Measurements from ENCODE around the gene ZBTB7C.

ZBTB7C gene

DNA sequence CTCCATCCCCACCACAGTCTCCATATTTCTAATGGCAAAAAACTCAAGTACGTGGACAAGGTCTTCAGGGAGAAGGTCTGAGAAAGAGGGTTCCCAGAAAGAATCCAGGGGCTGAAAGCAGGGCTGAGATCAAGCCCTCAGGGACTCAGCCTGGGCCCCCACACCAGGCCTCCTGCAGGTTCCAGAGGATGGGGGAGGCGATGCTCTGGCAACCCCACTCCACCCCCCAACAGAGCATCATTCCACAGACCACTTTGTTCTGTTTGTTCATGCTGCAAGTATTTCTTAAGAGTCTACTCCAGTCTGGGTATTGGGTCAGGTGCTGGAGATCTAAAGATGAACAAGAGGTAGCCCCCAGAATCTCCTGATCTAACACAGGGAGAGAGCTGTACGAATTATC lies 32.2 kb downstream of the ZBTB7C start:
- no peak for DNase-seq (ENCODE audit: low spot score in 2 of 2)
- no peaks in the 10 kb centered on the region for H3K4me1 Mint-ChIP-seq
- no peak for ATAC-seq
- no peaks in the 10 kb centered on the region for H3K36me3 Mint-ChIP-seq
- no peaks in the 10 kb centered on the region for H3K9me3 Mint-ChIP-seq
- H3K4me3 Mint-ChIP-seq = no peak overlapping the region
- no peak overlapping the region for H3K27ac Mint-ChIP-seq

GRCh38 chr18:48376406-48376805 lies 32.8 kb downstream of the ZBTB7C start:
- Mint-ChIP-seq H3K4me1 (no peaks in the 10 kb centered on the region), H3K9me3 (no peaks in the 10 kb centered on the region), H3K27ac (no peak overlapping the region), H3K4me3 (no peak overlapping the region), H3K36me3 (no peaks in the 10 kb centered on the region)
- ATAC-seq (no peak), DNase-seq (ENCODE audit: low spot score in 2 of 2) (no peak)

- no peak for DNase-seq (ENCODE audit: low spot score in 2 of 2)
- no peak for ATAC-seq
- Mint-ChIP-seq H3K36me3 (no peaks in the 10 kb centered on the region), H3K27ac (no peak overlapping the region), H3K4me3 (no peak overlapping the region), H3K9me3 (no peaks in the 10 kb centered on the region), H3K4me1 (no peaks in the 10 kb centered on the region)
These were observed 33.9 kb downstream of the ZBTB7C start for GRCh38 chr18:48375150-48375800.

DNA sequence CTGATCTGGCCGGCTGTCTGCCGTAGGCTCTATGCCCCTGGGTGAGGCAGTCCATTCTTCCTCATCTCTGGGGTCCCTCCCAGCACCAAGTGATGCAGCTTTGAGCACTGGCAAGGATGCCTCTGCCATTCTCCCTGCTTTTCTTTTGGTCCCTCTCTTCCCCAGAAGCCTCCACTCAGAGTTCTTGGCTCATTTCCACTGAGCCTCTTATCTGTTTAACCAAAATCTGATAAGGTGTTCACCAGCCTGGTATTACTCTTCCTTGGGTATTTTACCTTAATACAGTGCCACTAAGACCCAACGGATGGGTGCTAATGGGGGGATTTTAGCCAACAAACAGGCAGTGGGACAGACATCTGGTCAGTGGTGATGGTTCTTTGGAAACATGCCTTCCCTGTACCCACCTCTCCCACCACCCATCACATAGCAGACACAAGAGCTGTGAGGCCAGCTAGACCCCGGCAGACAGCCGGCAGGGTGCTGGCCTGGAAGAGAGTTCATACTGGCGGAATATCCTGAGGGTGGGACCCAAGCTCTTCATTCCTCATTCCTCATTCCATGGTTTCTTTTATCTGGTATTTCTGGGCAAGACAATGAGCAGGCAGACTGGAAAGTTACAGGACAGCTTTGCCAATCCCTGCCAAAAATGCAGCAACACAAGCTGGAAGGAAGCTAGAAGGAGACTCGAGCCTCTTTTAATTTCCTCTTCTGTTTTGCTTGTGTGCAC lies 34.6 kb downstream of the ZBTB7C start:
- Mint-ChIP-seq H3K4me3 (no peak overlapping the region), H3K27ac (no peak overlapping the region), H3K4me1 (no peaks in the 10 kb centered on the region), H3K9me3 (no peaks in the 10 kb centered on the region), H3K36me3 (no peaks in the 10 kb centered on the region)
- no peak for DNase-seq (ENCODE audit: low spot score in 2 of 2)
- ATAC-seq = no peak

- H3K36me3 Mint-ChIP-seq = no peaks in the 10 kb centered on the region
- ATAC-seq (no peak), DNase-seq (ENCODE audit: low spot score in 2 of 2) (no peak)
- H3K4me3 Mint-ChIP-seq = no peak overlapping the region
- no peaks in the 10 kb centered on the region for H3K9me3 Mint-ChIP-seq
- no peaks in the 10 kb centered on the region for H3K4me1 Mint-ChIP-seq
- H3K27ac Mint-ChIP-seq = no peak overlapping the region
These were observed 37.2 kb downstream of the ZBTB7C start for GRCh38 chr18:48371854-48372602.

DNA sequence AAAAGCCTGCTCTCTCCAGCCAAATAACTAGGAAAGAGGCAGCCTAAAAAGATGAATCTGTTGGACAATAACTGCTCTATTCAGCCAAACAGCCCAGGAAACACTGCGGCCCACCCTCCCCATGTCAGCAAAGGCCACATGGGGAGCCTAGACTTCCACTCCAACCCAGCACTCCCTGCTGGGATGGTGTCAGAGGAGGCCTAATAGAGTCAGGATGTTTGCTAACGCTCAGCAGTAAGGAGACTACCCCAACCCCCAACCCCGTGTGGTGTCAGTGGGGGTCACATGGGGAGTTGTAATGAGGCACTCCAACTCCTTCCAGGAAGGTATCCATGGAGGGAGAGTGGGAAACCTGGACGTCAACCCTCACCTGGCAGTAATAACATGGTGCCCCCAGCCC lies 41.6 kb downstream of the ZBTB7C start:
- no peak for DNase-seq (ENCODE audit: low spot score in 2 of 2)
- no peaks in the 10 kb centered on the region for H3K36me3 Mint-ChIP-seq
- H3K4me1 Mint-ChIP-seq = no peaks in the 10 kb centered on the region
- no peak overlapping the region for H3K27ac Mint-ChIP-seq
- no peak overlapping the region for H3K4me3 Mint-ChIP-seq
- ATAC-seq = no peak
- H3K9me3 Mint-ChIP-seq = peaks cover 3% of the 10 kb centered on the region

DNA sequence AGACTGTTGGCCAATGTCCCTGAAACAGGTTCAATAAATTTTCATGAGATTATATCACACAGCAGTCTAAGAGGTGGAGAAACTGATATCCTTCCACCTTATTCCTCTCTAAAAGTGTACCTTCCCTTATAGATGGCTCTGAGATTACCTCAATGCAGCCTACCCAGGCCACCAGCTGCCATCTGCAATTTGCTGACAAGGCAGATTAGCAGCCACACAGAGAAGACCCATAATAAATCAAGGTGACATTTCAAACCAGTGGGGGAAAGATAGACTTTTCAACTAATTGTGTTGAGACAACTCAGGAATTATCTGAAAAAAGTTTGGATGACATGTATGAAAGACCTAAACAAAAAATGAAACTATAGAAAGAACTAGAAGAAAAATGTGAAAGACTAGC lies 43.2 kb downstream of the ZBTB7C start:
- DNase-seq (ENCODE audit: low spot score in 2 of 2) (no peak), ATAC-seq (no peak)
- Mint-ChIP-seq H3K27ac (no peak overlapping the region), H3K36me3 (no peaks in the 10 kb centered on the region), H3K9me3 (peaks cover 3% of the 10 kb centered on the region), H3K4me1 (no peaks in the 10 kb centered on the region), H3K4me3 (no peak overlapping the region)

- Mint-ChIP-seq H3K9me3 (peaks cover 3% of the 10 kb centered on the region), H3K27ac (no peak overlapping the region), H3K4me3 (no peak overlapping the region), H3K4me1 (no peaks in the 10 kb centered on the region), H3K36me3 (no peaks in the 10 kb centered on the region)
- DNase-seq (ENCODE audit: low spot score in 2 of 2) (no peak), ATAC-seq (no peak)
These were observed 45.0 kb downstream of the ZBTB7C start for GRCh38 chr18:48364146-48364545.

GRCh38 chr18:48363175-48363574 lies 46.0 kb downstream of the ZBTB7C start:
- Mint-ChIP-seq H3K9me3 (peaks cover 3% of the 10 kb centered on the region), H3K27ac (no peak overlapping the region), H3K4me3 (no peak overlapping the region), H3K4me1 (no peaks in the 10 kb centered on the region), H3K36me3 (no peaks in the 10 kb centered on the region)
- ATAC-seq (no peak), DNase-seq (ENCODE audit: low spot score in 2 of 2) (no peak)

DNA sequence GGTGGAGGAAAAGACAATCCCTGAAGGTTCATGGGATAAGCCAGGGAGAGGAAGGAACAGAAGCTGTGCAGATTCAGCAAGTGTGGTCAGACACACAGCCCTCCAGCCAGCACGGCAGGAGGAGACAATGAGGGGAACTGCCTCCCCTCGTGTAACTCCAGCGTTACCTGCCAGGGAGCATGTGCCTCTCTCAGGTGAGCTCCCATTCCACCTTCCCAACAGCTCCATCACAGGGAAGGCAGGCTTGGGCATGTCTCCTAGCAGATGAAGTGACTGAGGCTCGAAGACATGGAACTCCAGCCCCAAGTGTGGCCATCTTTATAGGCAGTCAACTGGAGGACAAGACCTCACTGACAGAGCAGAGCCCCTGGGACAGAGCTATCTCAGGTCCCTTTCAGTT lies 47.4 kb downstream of the ZBTB7C start:
- Mint-ChIP-seq H3K4me1 (no peaks in the 10 kb centered on the region), H3K27ac (no peak overlapping the region), H3K9me3 (peaks cover 3% of the 10 kb centered on the region), H3K36me3 (no peaks in the 10 kb centered on the region), H3K4me3 (no peak overlapping the region)
- ATAC-seq (no peak), DNase-seq (ENCODE audit: low spot score in 2 of 2) (no peak)

GRCh38 chr18:48360376-48361021 lies 48.7 kb downstream of the ZBTB7C start:
- H3K36me3 Mint-ChIP-seq = no peaks in the 10 kb centered on the region
- H3K4me3 Mint-ChIP-seq = no peak overlapping the region
- H3K4me1 Mint-ChIP-seq = no peaks in the 10 kb centered on the region
- DNase-seq (ENCODE audit: low spot score in 2 of 2) (no peak), ATAC-seq (no peak)
- peaks cover under 1% of the 10 kb centered on the region for H3K9me3 Mint-ChIP-seq
- no peak overlapping the region for H3K27ac Mint-ChIP-seq

- Mint-ChIP-seq H3K36me3 (no peaks in the 10 kb centered on the region), H3K4me1 (no peaks in the 10 kb centered on the region), H3K4me3 (no peak overlapping the region), H3K27ac (no peak overlapping the region), H3K9me3 (no peaks in the 10 kb centered on the region)
- ATAC-seq (no peak), DNase-seq (ENCODE audit: low spot score in 2 of 2) (no peak)
These were observed 49.6 kb downstream of the ZBTB7C start for GRCh38 chr18:48359626-48360025.

GRCh38 chr18:48358868-48359267 lies 50.3 kb downstream of the ZBTB7C start:
- ATAC-seq (no peak), DNase-seq (ENCODE audit: low spot score in 2 of 2) (no peak)
- no peaks in the 10 kb centered on the region for H3K9me3 Mint-ChIP-seq
- no peaks in the 10 kb centered on the region for H3K36me3 Mint-ChIP-seq
- H3K27ac Mint-ChIP-seq = no peak overlapping the region
- no peak overlapping the region for H3K4me3 Mint-ChIP-seq
- H3K4me1 Mint-ChIP-seq = no peaks in the 10 kb centered on the region

GRCh38 chr18:48356909-48357631 lies 52.1 kb downstream of the ZBTB7C start:
- Mint-ChIP-seq H3K36me3 (no peaks in the 10 kb centered on the region), H3K27ac (no peak overlapping the region), H3K4me3 (no peak overlapping the region), H3K9me3 (no peaks in the 10 kb centered on the region), H3K4me1 (no peaks in the 10 kb centered on the region)
- DNase-seq (ENCODE audit: low spot score in 2 of 2) = no peak
- no peak for ATAC-seq

DNA sequence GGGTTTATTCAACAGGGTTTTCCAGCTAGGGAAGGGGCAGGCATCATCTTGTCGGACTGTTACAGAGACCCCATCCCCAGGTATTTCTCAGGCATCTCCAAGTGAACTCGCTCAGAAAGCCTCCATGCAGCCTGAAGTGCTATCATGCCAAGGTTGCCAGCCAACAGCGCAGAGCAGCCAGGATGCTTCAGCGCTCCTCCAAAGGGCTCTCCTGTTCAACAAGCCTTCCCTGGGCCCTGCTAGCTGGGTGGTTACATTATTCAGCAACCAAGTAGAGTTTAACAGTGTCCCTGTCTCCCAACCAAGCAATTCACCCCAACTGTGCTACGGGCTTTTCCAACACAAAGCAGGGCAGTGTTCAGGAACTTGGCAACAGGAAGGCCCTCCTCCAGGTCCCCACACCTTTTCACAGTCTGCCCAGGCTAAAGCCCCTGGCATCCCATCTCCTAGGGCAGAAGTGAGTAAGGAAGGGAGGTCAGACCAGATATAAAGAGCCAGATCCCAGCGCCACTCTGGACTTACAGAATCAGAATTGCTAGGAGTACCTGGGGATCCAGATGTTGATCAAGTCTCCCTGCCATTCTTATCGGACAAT lies 52.9 kb downstream of the ZBTB7C start:
- DNase-seq (ENCODE audit: low spot score in 2 of 2) (no peak), ATAC-seq (no peak)
- no peak overlapping the region for H3K27ac Mint-ChIP-seq
- no peaks in the 10 kb centered on the region for H3K36me3 Mint-ChIP-seq
- no peaks in the 10 kb centered on the region for H3K4me1 Mint-ChIP-seq
- no peak overlapping the region for H3K4me3 Mint-ChIP-seq
- H3K9me3 Mint-ChIP-seq = no peaks in the 10 kb centered on the region

Measured in stimulated activated effector memory CD8-positive, alpha-beta T cell treated with anti-CD3 and anti-CD28 coated beads, Interleukin-12 subunit alpha, Interleukin-12 subunit beta, amount 100 ng/mL, for 72 hours (primary cell).